HepG2 (cell line): ENCODE results near the gene ADGRL3. TPM values are rescaled to one million over a fixed set of nuclear protein-coding genes. Genes with fewer than 3 reads are reported as not detected.
A peak's percentile ranks its signal among the peaks of the same experiment; 100 is the strongest.

Experiments used
- ATAC-seq: fragments of 200-7000 bp; cut with Tn5 transposase; 3 replicates; pipeline ENCODE4 v1.9.1; 2020; ENCODE audit warnings: mild to moderate bottlenecking, moderate library complexity
- Bru-seq: library from RNA; stranded (reverse); fragments of 400-500 nt; gene quantifications from one replicate; lab custom pipeline; 2021; lab: Mats Ljungman, UMichigan
- BruChase-seq, 2 experiments: library from RNA; stranded (reverse); fragments of 400-500 nt; gene quantifications; one replicate each; lab custom pipeline; 2021; lab: Mats Ljungman, UMichigan
- BruUV-seq: library from RNA; stranded (reverse); fragments of 400-500 nt; replicated peaks from 2 replicates; lab custom pipeline; 2021; lab: Mats Ljungman, UMichigan
- CTCF ChIA-PET: fragments of 300-600 bp; formaldehyde crosslinking; extraction: SDS; loops from one replicate; lab custom pipeline; 2021; ENCODE audit warnings: low total read pairs, inconsistent platforms, low intra/inter-chr PET ratio; lab: Yijun Ruan, JAX
- POLR2A ChIA-PET: fragments of 350-600 bp; sonication (Branson Sonifier 250); formaldehyde crosslinking; loops from one replicate; lab custom pipeline; 2020; ENCODE audit warnings: antibody characterized with exemption, inconsistent platforms; lab: Yijun Ruan, JAX
- DNase-seq: peaks from one replicate; pipeline ENCODE4 v3.0.0-alpha.2; 2015; ENCODE audit warnings: low spot score
- FAIRE-seq: peaks from 3 replicates; lab custom pipeline; 2011; peaks lifted over from hg19 to GRCh38; lab: Jason Lieb, UNC
- H2AFZ ChIP-seq: one replicate; pipeline ENCODE4 v1.6.1; 2011; ENCODE audit warnings: low read length, inconsistent platforms
- H3K27ac ChIP-seq: fragments of 300-600 bp; 3 replicates; pipeline ENCODE4 v1.8.0; 2011; ENCODE audit warnings: mixed run types, mild to moderate bottlenecking, mixed read lengths, low read length, inconsistent platforms; ENCODE audit not compliant: insufficient read depth; ENCODE audit errors: extremely low read length
- H3K27me3 ChIP-seq, 2 experiments: fragments of 200-600 bp in 1 of 2; 2 replicates in 1 of 2; 3 replicates in 1 of 2; pipeline versions ENCODE4 v1.6.0 to v1.8.0; 2011; ENCODE audit warnings: low read length in 2 of 2, mild to moderate bottlenecking in 2 of 2, moderate library complexity in 2 of 2, inconsistent platforms in 1 of 2; ENCODE audit not compliant: insufficient read depth in 2 of 2, control insufficient read depth in 1 of 2
- H3K36me3 ChIP-seq, 2 experiments: fragments of 200-600 bp in 1 of 2; replicated peaks in 1 of 2; 2 replicates in 1 of 2; 3 replicates in 1 of 2; pipeline versions ENCODE4 v1.5.1 to v1.8.0; 2011; ENCODE audit warnings: low read length in 2 of 2, inconsistent platforms in 1 of 2; ENCODE audit not compliant: insufficient read depth in 2 of 2, control insufficient read depth in 1 of 2
- H3K4me1 ChIP-seq: 2 replicates; pipeline ENCODE4 v1.5.1; 2012; ENCODE audit warnings: low read length, inconsistent platforms; ENCODE audit not compliant: insufficient read depth
- H3K4me2 ChIP-seq: 2 replicates; pipeline ENCODE4 v1.6.0; 2011; ENCODE audit warnings: low read depth, low read length, inconsistent platforms
- H3K4me3 ChIP-seq, 3 experiments: fragments of 200-600 bp in 1 of 3; sonication (generic), shearing (Covaris generic) in 1 of 3; replicated peaks in 1 of 3; 2 replicates each; pipeline ENCODE4 v1.5.1; 2011 to 2016; ENCODE audit warnings: low read length in 3 of 3, inconsistent platforms in 2 of 3, low read depth in 2 of 3, mild to moderate bottlenecking in 2 of 3, control low read depth in 1 of 3, mixed read lengths in 1 of 3; ENCODE audit not compliant: insufficient read depth in 1 of 3
- H3K79me2 ChIP-seq: one replicate; pipeline ENCODE4 v1.6.1; 2011; ENCODE audit warnings: low read length, inconsistent platforms; ENCODE audit not compliant: insufficient read depth
- H3K9ac ChIP-seq: 2 replicates; pipeline ENCODE4 v1.6.0; 2011; ENCODE audit warnings: mild to moderate bottlenecking, low read depth, low read length, inconsistent platforms; ENCODE audit not compliant: insufficient read depth
- H3K9me3 ChIP-seq: 2 replicates; pipeline ENCODE4 v1.5.1; 2012; ENCODE audit warnings: mild to moderate bottlenecking, low read length
- H4K20me1 ChIP-seq: 2 replicates; pipeline ENCODE4 v1.6.0; 2011; ENCODE audit warnings: inconsistent platforms, mild to moderate bottlenecking, low read length, moderate library complexity; ENCODE audit not compliant: insufficient read depth
- DDIT3 ChIP-seq: sonication (generic); formaldehyde crosslinking; IDR thresholded peaks from 2 replicates; pipeline ENCODE4 v1.4.0; 2020; ENCODE audit warnings: mild to moderate bottlenecking, missing genetic modification reagents
- HDAC1 ChIP-seq: sonication (generic); formaldehyde crosslinking; IDR thresholded peaks from 2 replicates; pipeline ENCODE4 v1.5.1; 2020; ENCODE audit warnings: mild to moderate bottlenecking, missing genetic modification reagents
- HMGA1 ChIP-seq: sonication (generic); formaldehyde crosslinking; conservative IDR thresholded peaks from 2 replicates; pipeline ENCODE4 v1.4.0; 2020; ENCODE audit warnings: missing genetic modification reagents
- HNRNPLL ChIP-seq: fragments of 200-400 bp; formaldehyde crosslinking; IDR thresholded peaks from 2 replicates; pipeline ENCODE4 v1.6.1; 2017; ENCODE audit warnings: mild to moderate bottlenecking, low read depth, low read length; ENCODE audit not compliant: poor library complexity, severe bottlenecking
- KLF16 ChIP-seq, 2 experiments: sonication (generic) in 1 of 2; formaldehyde crosslinking in 1 of 2; IDR thresholded peaks; 2 replicates each; pipeline versions ENCODE4 v1.6.1 to v1.8.0; 2016 to 2023; ENCODE audit warnings: missing genetic modification reagents in 2 of 2, missing compliant biosample characterization in 1 of 2
- PCBP1 ChIP-seq: fragments of 200-400 bp; formaldehyde crosslinking; IDR thresholded peaks from 2 replicates; pipeline ENCODE4 v1.6.1; 2017; ENCODE audit warnings: mild to moderate bottlenecking, low read depth, low read length, borderline replicate concordance
- POLR2AphosphoS2 ChIP-seq: IDR thresholded peaks from 2 replicates; pipeline ENCODE4 v1.6.1; 2011; ENCODE audit warnings: low read depth, low read length, improper control_type of control experiment
- PRDM15 ChIP-seq: sonication (generic); formaldehyde crosslinking; IDR thresholded peaks from 2 replicates; pipeline ENCODE4 v1.4.0; 2020; ENCODE audit warnings: missing genetic modification reagents
- TAF1 ChIP-seq: sonication (generic); formaldehyde crosslinking; IDR thresholded peaks from 2 replicates; pipeline ENCODE4 v1.4.0; 2020; ENCODE audit warnings: missing genetic modification reagents
- YEATS4 ChIP-seq: sonication (generic); formaldehyde crosslinking; IDR thresholded peaks from 2 replicates; pipeline ENCODE4 v1.4.0; 2020; ENCODE audit warnings: missing genetic modification reagents, borderline replicate concordance
- WGBS: methylation state at CpG from one replicate; pipeline ENCODE4 v1.1.6; 2017; ENCODE audit warnings: low lambda C conversion rate; 5-methylcytosine and 5-hydroxymethylcytosine counted together
- in situ Hi-C: cut with HindIII; loops from 2 replicates; pipeline ENCODE4 v1.10.0; 2017; ENCODE audit warnings: low pct_unique_long_range_greater_than_20kb; ENCODE audit not compliant: extremely low pct_ligation_motif_present
- intact Hi-C: fragments of 100-400 bp; cut with micrococcal nuclease; formaldehyde crosslinking; loops from one replicate; pipeline ENCODE4 v1.10.0; 2022; ENCODE audit not compliant: unreplicated experiment
- long read RNA-seq, 2 experiments: library from RNA in 1 of 2; library from polyadenylated mRNA in 1 of 2; stranded (forward) in 1 of 2; unstranded in 1 of 2; transcript quantifications; one replicate each; pipeline ENCODE4 v2.0.0, GENCODE V29; 2019 to 2022
- polyA minus RNA-seq, 3 experiments: library from RNA; depleted of rRNA, polyadenylated mRNA; stranded (reverse); fragments of >200 nt; gene quantifications; 2 replicates each; pipeline ENCODE4 v1.2.3, GENCODE V29; 2011; ENCODE audit warnings: low replicate concordance in 1 of 3
- polyA plus RNA-seq, 8 experiments: library from polyadenylated mRNA; depleted of rRNA in 3 of 8; stranded (reverse) in 7 of 8; unstranded in 1 of 8; fragments of >200 nt; fragmentation: Illumina TruSeq in 4 of 8; extraction: Trizol in 4 of 8; gene quantifications; 2 replicates each; pipeline versions ENCODE4 v1.2.1 to v1.2.3, GENCODE V29; 2011 to 2016; ENCODE audit warnings: low read depth in 4 of 8, missing spikeins in 1 of 8, mixed read lengths in 1 of 8; ENCODE audit not compliant: insufficient read depth in 1 of 8
- total RNA-seq, 5 experiments: library from RNA; depleted of rRNA; stranded (reverse); fragments of >200 nt; fragmentation: Illumina TruSeq; extraction: Trizol; gene quantifications; 2 replicates each; pipeline ENCODE4 v1.2.3, GENCODE V29; 2016; ENCODE audit warnings: low read depth in 1 of 5

Gene ADGRL3
- total RNA-seq (2016; rRNA removed; fragmentation: Illumina TruSeq; extraction: Trizol): 0.04 TPM in 2 replicates
- total RNA-seq (2016; cell fraction: cytosol; rRNA removed; fragmentation: Illumina TruSeq; extraction: Trizol; ENCODE audit: low read depth): not detected in 2 replicates
- total RNA-seq (2016; cell fraction: insoluble cytoplasmic fraction; rRNA removed; fragmentation: Illumina TruSeq; extraction: Trizol): 0.04 TPM in 2 replicates
- total RNA-seq (2016; cell fraction: membrane; rRNA removed; fragmentation: Illumina TruSeq; extraction: Trizol): not detected in 2 replicates
- 0.06 TPM in 1 of 2 replicates, not detected in the other for total RNA-seq (2016; cell fraction: nucleus; rRNA removed; fragmentation: Illumina TruSeq; extraction: Trizol)
- 0.03 and 0.05 TPM in 2 replicates for polyA plus RNA-seq (2011; rRNA removed)
- 0.03 TPM in 1 of 2 replicates, not detected in the other for polyA plus RNA-seq (2011; cell fraction: cytosol; rRNA removed)
- not detected in 2 replicates for polyA plus RNA-seq (2011; cell fraction: nucleus; rRNA removed)
- polyA plus RNA-seq (2012): not detected in 2 replicates
- not detected in 2 replicates for polyA plus RNA-seq (2016; cell fraction: cytosol; fragmentation: Illumina TruSeq; extraction: Trizol; ENCODE audit: low read depth)
- 0.07 TPM in 1 of 2 replicates, not detected in the other for polyA plus RNA-seq (2016; cell fraction: insoluble cytoplasmic fraction; fragmentation: Illumina TruSeq; extraction: Trizol; ENCODE audit: low read depth)
- not detected in 2 replicates for polyA plus RNA-seq (2016; cell fraction: membrane; fragmentation: Illumina TruSeq; extraction: Trizol; ENCODE audit: low read depth)
- polyA plus RNA-seq (2016; cell fraction: nucleus; fragmentation: Illumina TruSeq; extraction: Trizol; ENCODE audit: insufficient read depth, low read depth): 0.11 TPM in 1 of 2 replicates, not detected in the other
- polyA minus RNA-seq (2011; rRNA and poly(A)+ RNA removed; ENCODE audit: low replicate concordance): 0.12 TPM in 1 of 2 replicates, not detected in the other
- not detected in 2 replicates for polyA minus RNA-seq (2011; cell fraction: cytosol; rRNA and poly(A)+ RNA removed)
- polyA minus RNA-seq (2011; cell fraction: nucleus; rRNA and poly(A)+ RNA removed): 0.13 and 0.25 TPM in 2 replicates
- Bru-seq, nascent RNA: percentile 6 among the genes with signal in this experiment
- percentile 4 among the genes with signal in this experiment for BruChase-seq, experiment 1, labeled RNA remaining after a 6-hour chase
- BruChase-seq, experiment 2, labeled RNA remaining after a 2-hour chase: percentile 5 among the genes with signal in this experiment
- long read RNA-seq, experiment 1: 0 reads
- long read RNA-seq, experiment 2: 0 reads

GRCh38 chr4:61200187-61200915, at the start of gene ADGRL3:
Gene ADGRL3 (plus strand): TSS chr4:61200326.
- POLR2A ChIA-PET: no interaction called here
- TF ChIP-seq POLR2AphosphoS2: no peak
- TF ChIP-seq HDAC1: no peak
- no peak for TF ChIP-seq HMGA1 (CRISPR knock-in tag)
- no peak for TF ChIP-seq PCBP1
- TF ChIP-seq PRDM15 (CRISPR knock-in tag): peak; percentile 85
- TF ChIP-seq HNRNPLL: peak; percentile 18
- no peak for TF ChIP-seq YEATS4 (CRISPR knock-in tag)
- TF ChIP-seq KLF16 (CRISPR knock-in tag; IDR thresholded peaks at IDR 0.05): no peak
- no peak for TF ChIP-seq TAF1 (CRISPR knock-in tag)
- TF ChIP-seq DDIT3: no peak

More at GRCh38 chr4:61200187-61200915, at the start of gene ADGRL3:
- no TSS peak for BruUV-seq
- intact Hi-C loops (no loop called here), in situ Hi-C loops (no loop called here)
- H4K20me1 ChIP-seq: no peaks in the 10 kb centered on the region
- DNase-seq: no peak
- no peaks in the 10 kb centered on the region for H3K79me2 ChIP-seq
- H3K27ac ChIP-seq: no peak within 1 kb of the TSS
- no peaks in the 10 kb centered on the region for H3K9me3 ChIP-seq
- H3K36me3 ChIP-seq: no peaks in the 10 kb centered on the region
- no peaks in the 10 kb centered on the region for H3K4me1 ChIP-seq
- ATAC-seq: peak; percentile 74
- CTCF ChIA-PET: no interaction called here
- H3K4me3 ChIP-seq: peak within 1 kb of the TSS in 1 of 3 experiments; percentile 37; a peak in 2 of 6 replicates
- H3K4me2 ChIP-seq: peak within 1 kb of the TSS; percentile 39; the same call in 1 of the 2 replicates
- 7% methylated on average over 12 of the region's 92 CpGs for WGBS
- H3K9ac ChIP-seq: no peak within 1 kb of the TSS
- peaks cover 8 to 36% of the 10 kb centered on the region in 2 experiments; a peak in 4 of 5 replicates for H3K27me3 ChIP-seq
- H2AFZ ChIP-seq: no peak within 1 kb of the TSS
- no peak for FAIRE-seq
